Inferior parietal cortex (tissue), 1 donor: ENCODE results near the gene PPP2R5A.
A peak's percentile ranks its signal among the peaks of the same experiment; 100 is the strongest.
"Not testable (repeated sequence)": the region's sequence is repeated elsewhere in the genome, so short reads cannot be mapped to it uniquely, and the experiment has no call there.

Experiments used
- DNase-seq: peaks from one replicate; pipeline ENCODE4 v3.0.0-alpha.2; 2016; ENCODE audit errors: extremely low spot score

PPP2R5A gene

DNA sequence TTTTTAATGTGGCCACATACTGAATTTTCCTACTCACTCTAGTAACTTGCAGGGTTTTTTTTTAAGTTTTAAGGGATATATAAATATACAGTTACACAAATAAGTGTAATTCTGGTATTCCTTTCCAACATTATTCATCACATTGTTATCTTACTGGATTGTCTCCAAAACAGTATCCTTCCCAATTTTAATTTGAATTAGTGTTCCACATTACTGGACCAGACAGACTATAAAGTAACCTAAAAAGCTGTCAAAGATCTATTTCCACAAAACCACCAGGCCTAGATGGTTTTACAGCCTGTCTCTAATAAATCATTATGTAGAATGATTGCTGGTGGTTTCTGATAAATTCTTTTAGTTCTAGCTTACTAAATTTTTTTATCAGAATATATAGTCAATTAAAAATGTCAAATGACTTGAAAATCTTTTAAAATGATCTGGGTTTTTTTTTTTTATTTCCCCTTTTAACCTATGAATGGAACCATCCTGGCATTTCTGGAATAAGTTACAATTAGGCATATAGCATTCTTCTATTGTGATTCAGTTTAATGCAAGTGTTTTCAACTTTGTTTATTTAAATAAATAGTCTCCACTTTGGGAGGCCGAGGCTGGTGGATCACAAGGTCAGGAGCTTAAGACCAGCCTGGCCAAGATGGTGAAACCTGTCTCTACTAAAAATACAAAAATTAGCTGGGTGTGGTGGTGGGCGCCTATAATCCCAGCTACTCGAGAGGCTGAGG is 70.2 kb downstream of the PPP2R5A start:
- DNase-seq = no peak

DNA sequence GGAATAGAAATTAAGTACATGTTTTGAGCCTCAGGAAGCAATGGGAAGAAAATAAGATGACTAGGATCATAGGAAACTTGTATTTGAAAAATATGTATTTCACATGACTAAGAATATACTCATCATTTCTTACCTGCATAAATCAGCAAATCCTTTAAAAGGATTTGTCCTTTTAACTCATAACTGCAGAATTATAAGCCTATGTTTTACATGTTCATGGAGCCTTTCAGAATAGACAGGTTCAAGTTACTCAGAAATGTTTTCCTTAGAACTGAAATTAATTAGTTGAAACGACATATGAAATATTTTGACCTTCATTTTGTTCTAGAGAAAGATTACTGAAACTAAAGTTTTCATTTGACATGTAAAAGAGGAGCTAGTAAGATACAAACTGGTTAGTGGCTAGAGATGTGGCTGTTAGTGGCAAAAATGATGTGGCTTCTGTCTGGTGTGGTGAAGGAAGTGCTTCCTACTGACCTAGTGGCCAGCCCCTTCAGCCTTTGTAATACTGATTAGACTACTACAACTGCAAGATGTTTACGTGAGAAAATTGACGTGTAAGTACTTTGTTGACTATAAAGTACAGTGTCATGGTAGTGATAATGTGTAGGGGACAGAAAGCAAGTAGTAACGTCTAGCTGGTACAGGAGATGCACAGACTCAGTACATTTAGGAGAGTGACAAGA is 74.7 kb downstream of the PPP2R5A start:
- no peak for DNase-seq

DNA sequence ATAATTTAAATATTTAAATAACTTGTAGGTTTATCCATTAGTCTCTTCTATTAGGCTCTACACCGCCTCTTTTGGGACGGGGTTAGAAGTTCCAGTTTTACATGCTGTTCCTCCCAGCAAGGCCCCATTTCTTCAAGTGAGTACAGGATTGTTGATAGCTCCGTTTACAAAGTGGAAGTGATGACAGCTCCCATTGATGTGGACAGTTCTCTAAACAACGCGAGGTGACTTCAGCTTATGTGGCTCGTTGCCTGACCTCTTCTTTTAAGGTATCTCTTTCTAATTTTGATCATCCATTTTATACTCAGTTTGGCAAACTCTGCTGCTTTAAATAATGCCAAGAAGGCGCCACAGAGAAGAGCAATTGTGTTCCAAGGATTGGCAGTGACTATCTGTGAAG is 79.8 kb downstream of the PPP2R5A start:
- DNase-seq = no peak

DNA sequence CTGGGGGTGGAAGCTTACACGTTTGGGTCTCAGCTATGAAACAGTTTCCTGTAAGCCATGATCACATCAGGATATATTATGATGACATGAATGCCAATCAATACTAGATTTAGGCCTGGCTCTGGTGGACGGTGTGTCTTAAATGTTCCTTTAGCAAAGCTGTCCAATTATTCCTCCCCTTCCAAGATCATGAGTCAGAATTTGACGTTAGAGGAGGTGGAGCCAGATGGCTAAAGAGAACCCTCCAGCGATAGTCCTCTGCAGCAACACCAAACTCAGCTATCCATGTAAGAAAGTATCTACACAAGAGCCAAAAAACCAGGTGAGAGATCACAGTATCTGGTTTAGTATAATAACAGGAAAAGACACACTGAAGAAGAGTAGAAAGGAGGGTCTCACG is 81.7 kb downstream of the PPP2R5A start:
- no peak for DNase-seq

DNA sequence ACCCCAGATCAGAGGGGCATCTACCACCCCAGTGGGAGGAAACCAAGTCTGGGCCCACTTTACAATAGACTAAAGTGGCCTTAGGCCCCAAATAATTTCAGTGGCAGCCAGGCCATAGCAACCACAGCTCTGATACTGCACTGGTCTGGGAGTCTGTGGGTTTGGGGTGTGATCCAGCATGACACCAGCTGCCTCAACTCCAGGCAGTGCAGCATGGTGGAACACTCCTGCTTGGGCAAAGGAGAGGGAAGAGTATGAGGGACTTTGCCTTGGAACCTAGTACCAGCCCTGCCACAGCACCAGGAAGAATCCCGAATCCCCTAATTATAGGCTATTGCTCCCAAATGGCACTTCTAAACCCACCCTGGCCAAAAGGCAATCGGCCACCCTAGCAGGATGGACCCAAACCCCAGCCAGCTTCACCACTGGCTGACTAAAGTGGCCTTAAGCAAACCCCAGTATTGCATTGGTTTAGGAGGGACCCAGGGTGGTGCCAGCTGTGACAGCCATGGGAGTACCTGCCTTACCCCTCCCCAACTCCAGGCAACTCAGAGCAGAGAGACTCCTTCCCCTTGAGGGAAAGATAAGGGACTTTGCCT is 82.4 kb downstream of the PPP2R5A start:
- DNase-seq = no peak

DNA sequence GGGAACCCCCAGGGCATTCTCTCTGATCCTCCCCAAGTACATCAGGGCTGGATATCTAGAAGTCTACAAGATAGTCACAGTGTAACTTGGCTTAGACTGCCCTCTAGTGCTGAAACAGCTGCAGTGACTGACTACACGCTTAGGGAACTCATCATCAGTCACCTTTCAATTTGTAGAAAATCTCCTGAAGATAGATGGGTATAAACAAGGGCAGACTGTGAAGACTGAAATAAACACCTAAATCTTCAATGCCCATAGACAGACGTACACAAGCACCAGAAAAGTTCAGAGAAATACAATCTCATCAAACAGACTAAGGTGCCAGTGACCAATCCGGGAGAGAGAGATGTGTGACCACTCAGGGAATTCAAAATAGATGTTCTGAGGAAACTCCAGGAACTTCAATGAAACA is 82.9 kb downstream of the PPP2R5A start:
- peak; percentile 66 for DNase-seq

DNA sequence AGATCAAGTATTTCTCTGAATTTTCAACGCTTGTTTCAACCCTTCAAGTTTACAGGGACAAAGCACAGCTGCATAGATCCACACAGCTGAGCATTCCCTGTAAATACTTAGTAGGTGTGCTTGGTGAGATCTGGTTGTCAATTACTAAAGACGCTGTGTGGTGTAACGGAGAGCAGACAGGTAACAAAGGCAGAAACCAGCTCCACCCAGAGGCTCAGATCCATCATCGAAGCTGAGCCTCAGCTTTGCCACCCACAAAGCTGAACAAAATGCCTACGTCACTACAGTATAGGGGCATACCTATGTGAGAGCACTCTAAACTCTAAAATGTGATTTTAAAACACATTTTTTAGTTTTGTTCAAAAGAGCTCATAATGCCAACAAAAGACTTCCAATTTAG is 90.8 kb downstream of the PPP2R5A start:
- DNase-seq = no peak

DNA sequence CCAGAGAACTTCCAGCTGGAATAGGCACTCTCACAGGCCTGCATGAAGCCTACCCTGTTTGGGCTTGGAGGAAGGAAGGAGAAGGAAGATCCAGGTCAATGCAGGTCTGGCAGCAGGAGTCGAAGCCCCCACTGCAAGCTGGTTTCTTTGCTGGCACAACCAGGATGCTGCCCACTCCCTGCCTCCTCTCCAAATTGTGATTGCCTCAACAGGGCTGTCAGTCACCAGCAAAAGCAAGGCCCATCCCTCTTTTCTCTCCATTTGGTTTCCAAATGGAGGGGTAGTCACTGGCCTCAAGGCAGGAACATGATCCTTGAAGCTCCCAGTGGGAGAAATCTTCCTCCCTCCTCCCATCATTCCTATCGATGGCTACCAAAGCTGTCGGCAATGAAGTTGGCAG is 92.4 kb downstream of the PPP2R5A start:
- no peak for DNase-seq

DNA sequence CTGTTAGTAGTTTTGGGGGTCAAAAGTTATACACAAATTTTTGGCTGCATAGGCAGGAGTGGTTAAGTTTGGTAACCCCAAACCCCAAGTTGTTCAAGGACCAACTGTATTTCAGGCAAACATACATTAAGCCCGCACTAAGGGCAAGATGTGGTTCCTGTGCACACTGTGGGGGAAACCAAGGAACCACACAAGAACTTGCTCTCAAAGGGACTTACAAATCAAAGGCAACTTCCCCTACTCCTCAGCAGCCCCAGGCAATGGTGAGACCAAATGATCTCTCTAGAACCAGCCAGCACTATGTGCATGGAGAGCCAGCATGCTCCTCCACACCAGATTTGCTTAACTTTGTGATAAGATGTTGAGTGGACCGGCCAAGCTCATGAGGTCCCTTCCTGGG is 94.2 kb downstream of the PPP2R5A start:
- DNase-seq = no peak

DNA sequence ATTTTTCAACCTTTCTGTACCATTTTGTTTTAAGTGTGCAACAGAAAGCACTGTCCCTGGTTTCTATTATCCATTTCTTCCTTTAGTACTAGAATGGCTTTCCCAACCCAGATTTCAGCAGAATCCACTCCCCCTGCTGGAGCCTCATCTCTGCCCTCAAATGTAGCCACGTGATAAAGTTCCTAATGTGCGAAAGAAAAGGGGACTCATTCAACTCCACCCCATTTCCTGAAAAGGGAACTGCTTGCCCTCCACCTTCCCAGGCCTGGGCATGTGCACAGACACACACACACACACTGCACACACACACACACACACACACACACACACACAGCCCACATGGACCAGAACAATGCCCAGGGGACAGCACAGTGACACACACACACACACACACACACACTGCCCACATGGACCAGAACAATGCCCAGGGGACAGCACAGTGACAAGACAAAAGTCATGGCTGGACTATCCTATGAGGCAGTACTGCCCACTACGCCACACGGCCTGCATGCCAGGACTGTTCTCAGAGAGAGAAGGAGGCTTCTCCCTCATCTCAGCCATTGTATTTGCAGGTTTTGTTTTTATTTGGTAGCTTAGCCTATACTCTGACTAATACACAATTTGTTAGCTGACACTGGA is 96.3 kb downstream of the PPP2R5A start:
- no peak for DNase-seq

DNA sequence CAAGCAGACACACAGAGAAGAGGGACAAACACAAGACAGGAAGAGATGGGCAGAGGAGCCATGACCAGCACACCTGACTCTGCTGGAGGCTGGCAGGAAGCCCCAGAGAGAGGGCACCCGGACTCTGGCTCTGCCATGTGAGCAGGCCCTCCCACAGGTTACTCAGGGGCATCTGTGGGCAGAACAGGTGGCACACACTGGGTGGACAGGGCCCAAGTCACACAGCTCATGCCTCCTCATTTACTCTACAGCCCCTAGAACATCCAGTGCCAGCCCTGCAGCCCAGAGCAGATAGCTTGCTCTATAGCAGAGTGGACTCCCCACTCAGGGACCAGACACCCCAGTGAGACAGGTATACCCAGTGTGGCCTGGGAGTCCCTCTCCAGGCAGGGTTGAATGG is 100.8 kb downstream of the PPP2R5A start:
- no peak for DNase-seq

DNA sequence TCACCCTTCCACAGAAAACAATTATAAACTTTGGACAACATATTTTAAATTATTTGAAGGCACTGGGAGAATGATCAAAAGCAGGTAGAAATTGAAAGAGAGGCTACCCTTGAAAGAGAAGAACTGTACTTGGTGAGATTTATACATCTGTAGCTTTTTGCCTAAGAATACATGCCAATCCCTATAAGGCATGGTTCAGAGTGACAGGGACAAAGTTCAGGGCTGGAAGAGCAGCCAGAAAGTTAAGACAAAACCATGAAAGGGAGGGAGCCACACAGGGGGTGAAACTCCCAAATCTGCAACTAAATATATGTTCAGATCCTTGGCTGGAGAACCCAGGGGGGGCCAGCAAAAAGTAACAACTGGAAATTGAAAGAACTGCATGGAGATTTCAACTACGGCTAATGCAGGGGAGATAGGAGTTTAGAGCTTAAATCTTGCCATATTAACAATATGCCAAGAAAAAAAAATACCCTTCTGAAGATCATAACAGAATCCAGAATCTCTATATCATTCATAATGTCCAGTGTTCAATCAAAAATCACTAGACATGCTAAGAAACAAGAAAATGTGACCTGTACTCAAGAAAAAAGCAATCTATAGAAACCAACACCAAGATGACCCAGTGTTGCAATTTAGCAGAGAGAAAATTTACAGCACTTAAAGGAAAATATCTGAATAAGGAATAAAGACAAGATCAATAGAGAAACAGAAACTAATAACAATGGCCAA is 103.9 kb downstream of the PPP2R5A start:
- no peak for DNase-seq

DNA sequence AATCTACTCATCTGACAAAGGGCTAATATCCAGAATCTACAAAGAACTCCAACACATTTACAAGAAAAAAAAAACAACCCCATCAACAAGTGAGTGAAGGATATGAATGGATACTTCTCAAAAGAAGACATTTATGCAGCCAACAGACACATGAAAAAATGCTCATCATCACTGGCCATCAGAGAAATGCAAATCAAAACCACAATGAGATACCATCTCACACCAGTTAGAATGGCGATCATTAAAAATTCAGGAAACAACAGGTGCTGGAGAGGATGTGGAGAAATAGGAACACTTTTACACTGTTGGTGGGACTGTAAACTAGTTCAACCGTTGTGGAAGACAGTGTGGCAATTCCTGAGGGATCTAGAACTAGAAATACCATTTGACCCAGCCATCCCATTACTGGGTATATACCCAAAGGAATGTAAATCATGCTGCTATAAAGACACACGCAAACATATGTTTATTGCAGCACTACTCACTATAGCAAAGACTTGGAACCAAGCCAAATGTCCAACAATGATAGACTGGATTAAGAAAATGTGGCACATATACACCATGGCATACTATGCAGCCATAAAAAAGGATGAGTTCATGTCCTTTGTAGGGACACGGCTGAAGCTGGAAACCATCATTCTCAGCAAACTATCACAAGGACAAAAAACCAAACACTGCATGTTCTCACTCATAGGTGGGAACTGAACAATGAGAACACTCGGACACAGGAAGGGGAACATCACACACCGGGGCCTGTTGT is 110.6 kb downstream of the PPP2R5A start:
- not testable (repeated sequence) for DNase-seq

DNA sequence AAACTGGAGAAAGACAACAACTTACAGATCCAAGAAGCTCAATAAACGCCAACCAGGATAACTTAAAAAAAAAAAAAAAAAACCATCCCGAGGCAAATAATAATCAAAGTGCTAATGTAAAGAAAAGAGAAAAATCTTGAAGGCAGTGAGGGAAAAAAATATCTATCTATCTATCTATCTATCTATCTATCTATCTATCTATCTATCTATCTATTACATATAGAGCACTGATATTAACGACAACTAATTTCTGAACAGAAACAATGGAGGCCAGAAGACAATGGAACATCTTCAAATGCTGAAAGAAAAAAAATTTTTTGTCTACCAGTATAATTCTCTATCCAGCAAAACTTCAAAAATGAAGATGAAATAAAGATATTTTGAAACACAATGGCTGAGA is 111.4 kb downstream of the PPP2R5A start:
- DNase-seq = no peak

DNA sequence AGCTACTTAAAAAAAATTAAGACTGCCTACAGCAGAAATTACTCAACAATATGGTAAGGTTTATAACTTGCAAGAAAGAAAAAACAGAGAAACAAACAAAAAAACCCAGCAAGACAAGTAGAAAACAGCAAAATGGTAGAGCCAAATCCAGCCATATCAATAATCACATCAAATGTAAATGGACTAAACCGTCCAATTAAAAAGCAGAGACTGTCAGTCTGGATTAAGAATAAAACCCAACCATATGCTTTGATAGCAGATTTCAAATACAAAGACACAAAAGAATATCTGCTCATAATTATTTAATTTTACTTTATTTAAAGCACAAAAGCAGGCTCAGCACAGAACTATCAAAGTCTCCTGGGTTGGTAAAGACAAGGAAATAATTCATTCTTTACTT is 112.0 kb downstream of the PPP2R5A start:
- no peak for DNase-seq

DNA sequence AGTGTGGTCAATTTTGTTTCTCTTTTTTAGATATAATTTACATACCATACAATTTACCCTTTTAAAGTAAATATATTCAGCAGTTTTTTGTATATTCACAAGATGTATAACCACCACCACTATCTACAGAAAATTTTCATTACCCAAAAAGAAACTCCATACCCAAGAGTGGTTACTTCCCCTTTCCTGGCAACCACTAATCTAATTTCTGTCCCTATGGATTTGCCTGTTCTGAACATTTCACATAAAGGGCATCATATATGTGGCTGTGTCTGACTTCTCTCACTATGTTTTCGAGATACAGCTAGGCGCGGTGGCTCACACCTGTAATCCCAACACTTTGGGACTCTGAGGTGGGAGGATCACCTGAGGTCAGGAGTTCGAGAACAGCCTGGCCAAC is 115.8 kb downstream of the PPP2R5A start:
- DNase-seq = no peak

DNA sequence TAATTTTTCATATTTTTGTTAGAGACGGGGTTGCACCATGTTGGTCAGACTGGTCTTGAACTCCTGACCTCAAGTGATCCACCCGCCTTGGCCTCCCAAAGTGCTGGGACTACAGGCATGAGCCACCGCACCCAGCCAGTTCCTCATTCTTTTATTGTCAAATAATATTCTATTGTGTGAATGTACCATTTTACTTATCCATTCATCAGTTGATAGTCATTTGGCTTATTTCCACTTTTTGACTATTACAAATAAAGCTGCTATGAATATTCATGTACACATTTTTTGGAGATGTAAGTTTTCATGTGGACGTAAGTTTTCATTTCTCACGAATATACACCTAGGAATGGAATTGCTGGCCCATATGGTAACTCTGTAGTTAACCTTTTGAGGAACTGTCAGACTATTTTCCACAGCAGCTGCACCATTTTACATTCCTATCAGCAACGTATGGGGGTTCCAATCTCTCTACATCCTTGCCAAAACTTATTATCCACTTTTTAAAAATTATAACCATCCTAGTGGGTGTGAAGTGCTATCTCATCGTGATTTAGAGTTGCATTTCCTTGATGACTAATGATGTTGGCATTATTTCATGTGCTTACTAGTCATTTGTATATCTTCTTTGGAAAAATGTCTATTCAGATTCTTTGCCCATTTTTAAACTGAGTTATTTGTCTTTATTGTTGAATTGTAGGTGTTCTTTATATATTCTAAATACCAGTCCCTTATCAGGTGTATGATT is 116.8 kb downstream of the PPP2R5A start:
- no peak for DNase-seq

DNA sequence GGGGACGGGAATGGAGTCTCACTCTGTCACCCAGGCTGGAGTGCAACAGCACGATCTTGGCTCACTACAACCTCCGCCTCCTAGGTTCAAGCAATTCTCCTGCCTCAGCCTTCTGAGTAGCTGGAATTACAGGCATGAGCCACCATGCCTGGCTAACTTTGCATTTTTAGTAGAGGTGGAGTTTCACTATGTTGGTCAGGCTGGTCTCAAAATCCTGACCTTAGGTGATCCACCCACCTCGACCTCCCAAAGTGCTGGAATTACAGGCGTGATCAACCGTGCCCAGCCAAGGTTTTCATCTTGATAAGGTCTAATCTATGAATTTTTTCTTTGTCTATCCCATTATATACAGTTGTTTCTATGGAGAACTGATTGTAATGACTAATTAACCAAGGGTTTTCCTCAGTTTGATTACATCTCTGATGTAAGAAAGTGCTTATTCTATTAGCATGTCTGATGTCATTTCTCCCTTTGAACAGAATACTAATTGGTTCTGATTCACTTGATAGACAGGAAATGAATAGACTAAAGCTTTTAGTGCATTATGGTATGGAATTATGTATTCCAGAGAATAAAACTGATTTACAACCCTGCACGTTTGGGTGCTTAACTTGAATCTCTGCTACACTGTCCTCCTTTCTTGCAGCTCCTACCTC is 117.6 kb downstream of the PPP2R5A start:
- no peak for DNase-seq

DNA sequence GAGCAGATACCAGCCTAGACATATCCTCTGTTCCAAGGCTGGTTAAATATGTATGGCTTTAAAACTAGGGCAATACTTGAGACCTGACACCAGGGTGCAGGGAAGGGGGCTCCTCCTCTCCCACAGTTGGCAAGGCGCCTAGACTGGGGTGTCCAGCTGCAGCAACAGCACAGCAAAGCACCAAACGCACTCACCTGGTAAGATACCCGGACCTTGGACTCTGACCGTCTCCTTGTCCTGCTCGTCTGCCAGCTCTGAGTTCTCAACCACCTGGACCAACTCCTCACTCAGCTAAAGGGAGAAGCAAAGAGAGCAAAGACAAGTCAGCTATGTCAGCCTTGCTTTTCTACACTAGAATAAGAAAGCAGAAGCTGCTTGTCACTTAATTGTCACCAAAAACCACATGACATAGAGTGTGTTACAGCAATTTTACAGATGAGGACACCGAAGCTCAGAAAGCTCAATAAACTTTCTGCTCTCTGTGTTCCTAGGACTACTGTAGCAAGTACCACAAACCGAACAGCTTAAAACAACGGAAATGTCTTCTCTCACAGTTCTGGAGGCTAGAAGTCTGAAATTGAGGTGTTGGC is 125.1 kb downstream of the PPP2R5A start:
- DNase-seq = no peak
